Gastrocnemius medialis (tissue), 4 donors: ENCODE results near the gene SF3B3.

ENCODE experiments used
- POLR2A ChIP-seq, 2 donors: fragments of 450-650 bp; IDR thresholded peaks; one replicate each; pipeline ENCODE4 v1.6.1; 2017; ENCODE audit warnings: antibody characterized with exemption in 2 of 2, mild to moderate bottlenecking in 2 of 2, moderate library complexity in 2 of 2
- TF ChIP-seq, protein P1 (sequence below), 5 experiments: fragments of 450-650 bp in 3 of 5; fragments of 200-600 bp in 2 of 5; sonication (generic) in 2 of 5; IDR thresholded peaks in 4 of 5; conservative IDR thresholded peaks in 1 of 5; 1 replicate in 4 of 5; 2 replicates in 1 of 5; pipeline ENCODE4 v1.5.1; 2016 to 2019; ENCODE audit warnings: antibody characterized with exemption in 5 of 5, mild to moderate bottlenecking in 3 of 5, moderate library complexity in 3 of 5

DNA sequence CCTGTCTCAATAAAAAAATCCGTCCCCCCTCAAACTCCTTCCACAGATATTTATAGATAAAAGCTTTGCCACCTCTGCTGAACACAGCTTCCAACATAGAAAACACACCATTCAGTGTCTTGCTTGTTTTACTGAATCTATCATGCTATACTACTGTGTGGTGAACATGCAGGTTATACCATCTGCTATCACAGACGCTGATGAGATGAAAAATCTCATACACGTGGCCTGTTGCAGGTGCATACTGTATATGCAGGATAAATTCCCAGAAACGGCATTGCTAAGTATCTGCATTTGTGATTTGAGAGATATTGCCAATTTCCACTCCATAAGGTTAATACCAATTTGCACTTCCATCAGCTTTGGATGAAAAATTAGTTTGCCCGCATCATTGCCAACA lies 92.3 kb downstream of the SF3B3 start:
- TF ChIP-seq, protein P1, sequence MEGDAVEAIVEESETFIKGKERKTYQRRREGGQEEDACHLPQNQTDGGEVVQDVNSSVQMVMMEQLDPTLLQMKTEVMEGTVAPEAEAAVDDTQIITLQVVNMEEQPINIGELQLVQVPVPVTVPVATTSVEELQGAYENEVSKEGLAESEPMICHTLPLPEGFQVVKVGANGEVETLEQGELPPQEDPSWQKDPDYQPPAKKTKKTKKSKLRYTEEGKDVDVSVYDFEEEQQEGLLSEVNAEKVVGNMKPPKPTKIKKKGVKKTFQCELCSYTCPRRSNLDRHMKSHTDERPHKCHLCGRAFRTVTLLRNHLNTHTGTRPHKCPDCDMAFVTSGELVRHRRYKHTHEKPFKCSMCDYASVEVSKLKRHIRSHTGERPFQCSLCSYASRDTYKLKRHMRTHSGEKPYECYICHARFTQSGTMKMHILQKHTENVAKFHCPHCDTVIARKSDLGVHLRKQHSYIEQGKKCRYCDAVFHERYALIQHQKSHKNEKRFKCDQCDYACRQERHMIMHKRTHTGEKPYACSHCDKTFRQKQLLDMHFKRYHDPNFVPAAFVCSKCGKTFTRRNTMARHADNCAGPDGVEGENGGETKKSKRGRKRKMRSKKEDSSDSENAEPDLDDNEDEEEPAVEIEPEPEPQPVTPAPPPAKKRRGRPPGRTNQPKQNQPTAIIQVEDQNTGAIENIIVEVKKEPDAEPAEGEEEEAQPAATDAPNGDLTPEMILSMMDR (IDR thresholded peaks at IDR 0.05 in 4 of 5, conservative IDR thresholded peaks at IDR 0.05 in 1 of 5) = no peak
- TF ChIP-seq POLR2A (IDR thresholded peaks at IDR 0.05) = no peak
